Gastroesophageal sphincter (tissue), 3 donors: ENCODE measurements around the gene TMEM218.

Experiments used
- CTCF ChIP-seq, 4 experiments: fragments of 200-600 bp in 2 of 4; fragments of 450-650 bp in 2 of 4; sonication (generic) in 1 of 4; IDR thresholded peaks; one replicate each; pipeline ENCODE4 v1.5.1; 2017 to 2019; ENCODE audit warnings: antibody characterized with exemption in 4 of 4, mild to moderate bottlenecking in 2 of 4, moderate library complexity in 2 of 4
- POLR2A ChIP-seq, 2 donors: fragments of 450-650 bp; IDR thresholded peaks; one replicate each; pipeline ENCODE4 v1.6.1; 2017; ENCODE audit warnings: antibody characterized with exemption in 2 of 2, mild to moderate bottlenecking in 2 of 2, moderate library complexity in 1 of 2

- TF ChIP-seq CTCF (IDR thresholded peaks at IDR 0.05) (no peak), POLR2A (IDR thresholded peaks at IDR 0.05) (no peak)
Observed at GRCh38 chr11:125082611-125083311, 28.7 kb downstream of the TMEM218 start.
